Activated CD4-positive, alpha-beta T cell treated with anti-CD3 and anti-CD28 coated beads for 24 hours (primary cell): ENCODE measurements around the gene ZNF892.

Source experiments
- DNase-seq, 2 donors: peaks; one replicate each; pipeline ENCODE4 v3.0.0-alpha.2; 2020; ENCODE audit warnings: low read depth in 2 of 2

The ZNF892 gene

DNA sequence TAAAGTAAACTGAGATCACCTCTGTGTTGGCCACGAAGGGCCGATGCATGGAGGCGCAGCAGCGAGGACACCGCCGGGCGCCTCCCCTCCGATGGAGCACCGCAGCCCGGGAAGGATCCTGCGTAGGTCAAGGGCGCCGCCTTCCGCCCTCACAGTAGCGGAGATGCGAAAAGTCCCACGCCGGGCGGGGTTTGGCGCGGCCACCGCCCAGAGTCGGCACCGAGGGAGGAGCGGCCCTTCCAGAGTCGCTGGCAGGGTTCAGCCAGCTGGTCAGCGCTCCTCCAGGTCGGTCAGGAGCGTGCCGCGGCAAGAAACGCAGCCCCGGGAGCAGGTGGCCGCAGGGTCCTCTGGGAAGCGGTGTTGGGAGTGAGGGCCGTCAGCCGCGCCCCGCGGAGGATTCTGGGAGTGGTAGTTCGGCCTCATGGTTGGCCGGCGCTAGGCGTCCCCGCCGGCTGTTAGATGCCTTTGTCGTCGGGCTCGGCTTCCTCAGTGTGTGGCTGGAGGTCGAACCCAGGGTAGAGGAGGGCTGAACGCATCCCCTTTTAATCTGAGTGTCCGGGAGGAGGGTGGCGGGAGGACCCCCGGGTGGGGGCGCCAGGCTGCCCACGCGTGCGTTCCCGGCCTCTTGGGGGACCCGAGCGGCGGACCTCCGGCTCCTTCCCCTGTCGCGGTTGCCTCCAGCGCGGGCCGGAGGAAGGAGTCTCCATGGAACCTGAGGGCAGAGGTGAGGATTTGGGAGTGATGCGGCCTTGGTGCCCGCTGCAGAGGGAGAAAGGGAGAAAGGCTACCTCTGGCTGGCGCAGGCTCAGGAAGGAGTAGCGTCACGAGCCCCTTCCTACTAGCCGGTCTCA lies at the start of gene ZNF892:
TSS of gene ZNF892 (plus strand) at position 411 of the 851 bp plus-strand sequence. CDS start at position 706, 295 bp downstream.
- DNase-seq: peak; percentile 64 to 77

DNA sequence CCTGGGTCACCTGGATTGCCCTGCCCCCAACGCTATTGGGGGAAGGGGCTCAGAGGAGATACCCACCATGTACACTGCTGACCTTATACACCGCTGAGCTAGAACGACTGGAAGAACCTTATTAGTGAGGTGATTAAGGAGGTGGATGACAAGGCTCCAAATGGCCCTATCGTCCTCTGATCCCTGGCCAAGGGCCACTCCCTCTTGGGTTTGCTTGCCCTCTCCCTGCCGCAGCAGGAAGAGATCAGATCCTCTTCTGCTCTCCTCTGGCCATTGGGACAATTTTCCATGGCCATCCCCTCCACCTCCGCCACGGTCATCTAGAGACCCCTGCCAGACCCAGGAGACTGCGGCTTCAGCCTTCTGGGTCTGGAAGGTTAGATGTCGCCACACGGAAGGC lies 48.9 kb upstream of the ZNF892 start:
- DNase-seq: no peak

DNA sequence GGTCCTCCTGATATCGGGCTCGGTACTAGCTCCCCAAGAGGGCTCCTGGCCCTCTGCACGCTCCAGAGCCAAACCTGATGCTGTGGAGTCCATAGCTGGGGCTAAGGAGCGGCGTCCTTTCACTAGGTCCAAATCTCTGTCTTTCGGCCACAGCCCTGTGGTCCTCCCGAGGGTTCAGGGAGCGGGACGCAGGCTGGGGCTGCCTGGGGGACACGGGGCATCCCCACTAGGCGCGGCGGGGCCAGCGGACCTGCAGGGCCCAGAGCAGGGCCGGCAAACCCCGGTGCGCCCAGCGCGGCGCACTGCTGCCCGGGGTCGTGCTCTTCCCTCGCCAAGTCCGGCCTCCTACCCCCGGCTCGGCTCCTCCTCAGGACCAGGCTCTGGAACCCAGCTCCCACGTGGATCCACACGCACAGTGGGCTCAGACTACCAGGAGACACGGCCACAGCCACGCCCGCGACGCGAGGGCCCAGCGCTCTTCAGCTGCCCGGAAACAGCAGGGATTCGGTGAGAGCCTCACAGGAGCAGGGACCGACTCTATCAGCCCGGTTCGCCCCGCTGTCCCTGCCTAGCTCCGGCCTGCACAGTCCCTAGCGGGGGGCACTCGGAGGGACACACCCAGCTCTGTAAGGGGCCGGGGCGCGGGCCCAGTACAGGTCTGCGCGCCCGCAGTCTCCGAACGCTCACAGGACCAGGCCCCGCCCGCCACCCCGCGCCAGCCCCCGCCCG lies 48.3 kb upstream of the ZNF892 start:
- peak in 1 of 2 donors; percentile 6 for DNase-seq

DNA sequence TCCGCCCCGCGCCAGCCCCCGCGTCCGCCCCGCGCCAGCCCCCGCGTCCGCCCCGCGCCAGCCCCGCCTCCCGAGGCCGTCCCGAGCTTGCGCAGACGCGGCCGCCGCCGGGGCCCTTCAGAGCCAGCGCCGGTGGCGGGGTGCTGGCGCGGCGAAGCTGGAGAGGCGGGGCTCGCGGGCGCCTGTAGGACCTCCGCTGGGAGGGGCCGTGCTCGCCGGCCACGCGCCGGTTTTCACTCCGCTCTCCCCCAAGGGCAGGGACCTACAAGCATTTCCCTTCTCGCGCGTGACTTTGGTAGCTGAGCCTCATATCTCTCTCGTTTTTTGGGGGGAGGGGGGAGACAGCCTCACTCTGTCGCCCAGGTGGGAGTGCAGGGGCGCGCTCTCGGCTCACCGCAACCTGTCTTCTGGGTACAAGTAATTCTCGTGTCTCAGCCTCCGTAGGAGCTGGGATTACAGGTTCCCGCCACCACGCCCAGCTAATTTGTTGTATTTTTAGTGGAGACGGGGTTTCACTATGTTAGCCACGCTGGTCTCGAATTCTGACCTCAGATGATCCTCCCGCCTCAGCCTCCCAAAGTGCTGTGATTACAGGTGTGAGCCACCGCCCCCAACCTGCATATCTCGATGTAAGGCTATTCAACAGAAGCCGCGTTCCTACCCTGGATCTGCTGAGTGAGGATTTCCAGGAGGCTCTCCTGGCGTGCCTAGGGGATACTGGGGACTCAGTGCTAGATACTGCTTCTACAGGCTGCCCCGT lies 47.5 kb upstream of the ZNF892 start, which contains the start of gene ZNF514:
TSS of gene ZNF514 (minus strand) at position 159 of the 760 bp plus-strand sequence. CDS start 6,595 bp downstream, outside the sequence.
- peak; percentile 58 to 61 for DNase-seq

DNA sequence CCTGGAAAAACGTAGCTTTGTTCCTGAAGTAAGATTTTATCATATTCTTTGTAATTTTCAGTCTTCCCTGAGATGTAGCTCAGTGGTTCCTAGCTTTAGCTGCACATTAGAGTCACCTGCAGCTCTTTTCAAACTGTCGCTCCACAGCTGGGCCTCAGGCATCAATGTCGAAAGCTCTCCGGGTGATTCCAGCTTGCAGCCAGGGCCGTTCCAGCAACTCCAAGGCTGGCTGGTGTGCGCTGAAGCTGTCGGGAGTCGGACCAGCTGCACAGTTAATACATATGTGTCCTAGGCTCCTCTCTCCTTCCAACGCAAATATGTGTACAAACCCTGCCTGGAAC lies 42.3 kb upstream of the ZNF892 start:
- DNase-seq: no peak

DNA sequence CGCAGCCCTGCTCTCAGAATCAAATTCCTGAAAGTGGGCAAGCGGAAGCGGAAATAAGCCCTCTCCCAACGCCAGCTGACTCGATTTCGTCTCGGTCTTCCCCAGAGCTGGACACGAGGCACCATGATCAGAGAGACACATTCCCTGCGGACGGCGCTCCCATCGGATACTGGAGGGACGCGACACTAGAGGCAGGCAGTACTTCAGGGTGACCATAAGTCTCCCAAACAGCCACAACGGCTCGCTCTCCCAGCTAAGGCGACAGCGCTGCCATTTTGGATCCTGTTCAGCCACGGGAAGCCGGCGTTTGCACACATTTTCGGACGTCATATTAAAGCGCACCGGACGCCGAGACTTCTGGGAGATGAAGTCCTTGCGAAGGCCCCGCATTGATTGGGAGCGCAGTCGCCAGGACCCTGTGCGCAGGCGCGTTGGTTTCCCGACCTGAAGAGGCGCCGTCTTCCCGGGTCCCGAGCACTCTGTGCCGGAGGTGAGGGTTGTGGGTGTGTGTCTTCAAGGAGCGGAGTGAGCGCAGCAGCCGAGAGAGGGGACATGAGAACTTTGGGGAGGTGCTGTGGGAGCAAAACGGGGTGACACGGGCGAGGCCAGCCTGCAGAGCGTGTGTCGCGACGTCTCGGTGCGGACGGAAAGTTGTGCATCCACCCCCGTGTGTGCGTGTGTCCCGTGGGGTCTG lies 41.8 kb upstream of the ZNF892 start, which contains the start of gene ZNF2:
TSS of gene ZNF2 (plus strand) at position 439 of the 694 bp plus-strand sequence. CDS start 10,418 bp downstream, outside the sequence.
- DNase-seq: peak; percentile 94

DNA sequence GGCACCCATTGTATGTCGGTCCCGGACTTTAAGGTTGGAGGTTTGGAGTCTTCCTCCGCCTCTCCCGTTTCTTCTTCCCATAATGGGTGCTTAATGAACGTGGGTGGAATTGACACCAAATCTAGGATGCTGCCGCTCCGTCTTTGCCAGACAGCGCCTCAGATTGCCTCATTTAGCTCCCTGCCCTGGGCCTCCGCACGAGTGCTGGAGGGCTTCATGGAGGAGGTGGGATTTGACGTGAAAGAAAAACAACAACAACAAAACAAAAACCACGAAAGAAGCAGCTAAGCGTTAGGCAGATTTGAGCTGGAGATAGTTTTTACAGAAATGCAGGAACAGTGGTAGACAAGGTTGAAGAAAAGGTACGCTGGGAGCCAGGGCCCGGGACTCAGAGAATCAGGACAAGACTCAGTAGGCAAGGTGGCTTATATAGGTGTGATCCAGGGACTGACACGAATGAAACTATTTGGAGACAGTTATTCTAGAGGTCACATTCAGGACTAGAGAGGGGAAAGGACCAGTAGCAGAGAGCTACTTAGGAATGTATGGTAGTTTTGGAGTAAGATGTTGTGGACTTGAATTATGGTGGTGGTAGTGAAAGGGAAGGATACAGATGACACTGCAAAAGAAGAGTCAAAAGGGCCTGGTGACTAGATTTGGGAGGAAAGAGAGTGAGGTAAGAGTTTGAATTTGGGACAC lies 41.1 kb upstream of the ZNF892 start:
- no peak for DNase-seq

DNA sequence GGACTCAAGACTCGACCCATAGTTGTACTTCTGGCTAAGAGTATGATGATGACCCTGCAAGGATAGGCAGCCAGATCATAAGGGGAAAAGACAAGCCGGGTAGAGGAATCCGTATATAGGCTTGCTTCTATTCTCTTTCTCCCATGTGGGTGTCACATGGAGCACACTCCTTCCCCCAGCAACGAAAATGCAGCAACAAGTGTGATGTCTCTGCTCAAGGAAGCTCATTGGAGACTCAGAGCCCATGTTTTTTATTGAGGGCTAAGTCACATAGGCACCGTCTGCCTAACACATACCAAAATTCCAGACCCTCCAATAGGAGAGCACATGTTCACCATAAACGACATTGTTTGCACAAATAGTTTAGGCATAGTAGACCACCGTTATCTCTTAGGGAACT lies 35.4 kb upstream of the ZNF892 start:
- no peak for DNase-seq

DNA sequence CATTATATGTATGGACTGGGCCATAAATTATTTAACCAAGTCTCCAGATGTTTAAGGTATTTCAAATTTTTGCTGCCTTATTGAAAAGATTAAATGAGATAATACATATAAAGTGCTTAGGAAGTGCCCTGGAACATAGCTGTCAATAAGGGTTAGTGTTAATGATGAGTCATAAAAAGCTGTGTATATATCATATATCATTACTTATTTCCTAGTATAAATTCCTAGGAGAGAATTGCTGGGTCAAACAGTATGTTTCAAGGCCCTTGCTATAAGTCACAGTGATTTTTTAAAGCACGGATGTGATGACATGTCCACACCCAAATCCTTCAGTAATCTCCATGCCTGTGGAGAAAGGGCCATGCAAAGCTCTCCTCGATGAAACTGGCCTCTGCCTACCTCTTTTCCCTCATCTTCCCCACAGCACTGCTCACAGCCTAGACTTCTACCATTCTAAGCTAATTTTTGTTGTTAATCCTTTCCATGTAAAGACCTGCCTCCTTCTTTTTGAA lies 33.2 kb upstream of the ZNF892 start:
- no peak for DNase-seq

DNA sequence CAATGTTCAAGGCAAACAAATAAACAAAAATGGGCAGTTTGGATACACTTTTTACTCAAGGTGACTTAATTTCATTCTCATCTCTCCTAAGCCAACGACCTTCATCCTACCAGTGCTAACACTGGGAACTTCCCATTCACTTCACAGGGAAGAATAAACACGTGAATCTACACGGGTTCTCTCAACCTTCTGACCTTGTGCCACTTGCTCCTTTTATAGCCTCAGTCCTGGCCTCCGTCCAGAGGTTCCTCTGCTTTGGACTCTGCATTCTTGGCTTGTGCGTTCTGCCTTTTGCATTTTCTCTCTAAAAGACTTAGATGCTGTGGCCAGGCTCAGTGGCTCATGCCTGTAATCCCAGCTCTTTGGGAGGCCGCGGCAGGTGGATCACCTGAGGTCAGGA lies 27.9 kb upstream of the ZNF892 start:
- DNase-seq: no peak

DNA sequence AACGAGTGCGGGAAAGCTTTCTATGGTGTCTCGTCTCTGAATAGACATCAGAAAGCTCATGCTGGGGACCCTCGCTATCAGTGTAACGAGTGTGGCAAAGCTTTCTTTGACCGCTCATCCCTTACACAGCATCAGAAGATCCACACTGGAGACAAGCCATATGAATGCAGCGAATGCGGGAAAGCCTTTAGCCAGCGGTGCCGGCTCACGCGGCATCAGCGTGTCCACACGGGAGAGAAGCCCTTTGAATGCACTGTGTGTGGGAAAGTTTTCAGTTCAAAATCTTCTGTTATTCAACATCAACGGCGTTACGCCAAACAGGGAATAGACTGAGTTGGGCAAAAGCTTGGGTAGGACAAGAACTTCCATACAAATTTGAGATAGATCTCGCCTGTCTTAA lies 25.5 kb upstream of the ZNF892 start:
- DNase-seq: no peak

DNA sequence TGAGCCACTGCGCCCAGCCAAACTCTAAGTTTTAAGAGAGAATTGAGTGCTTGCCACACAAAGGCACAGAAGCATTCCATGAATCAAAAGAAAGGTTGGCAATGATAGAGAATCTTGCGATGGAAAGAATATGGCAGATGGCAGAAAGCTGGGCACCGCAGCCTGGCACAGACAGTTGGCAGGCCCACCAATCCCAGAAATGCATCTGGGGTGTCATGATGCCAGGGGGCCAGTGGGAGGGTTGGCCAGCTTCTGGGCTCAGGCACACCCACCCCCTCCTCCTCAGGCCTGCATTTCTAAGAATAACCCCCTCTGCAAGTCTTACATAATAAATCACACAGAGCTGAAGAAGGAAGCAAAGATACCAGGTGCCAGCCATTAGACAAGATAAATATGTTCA lies 22.1 kb upstream of the ZNF892 start:
- DNase-seq: no peak

DNA sequence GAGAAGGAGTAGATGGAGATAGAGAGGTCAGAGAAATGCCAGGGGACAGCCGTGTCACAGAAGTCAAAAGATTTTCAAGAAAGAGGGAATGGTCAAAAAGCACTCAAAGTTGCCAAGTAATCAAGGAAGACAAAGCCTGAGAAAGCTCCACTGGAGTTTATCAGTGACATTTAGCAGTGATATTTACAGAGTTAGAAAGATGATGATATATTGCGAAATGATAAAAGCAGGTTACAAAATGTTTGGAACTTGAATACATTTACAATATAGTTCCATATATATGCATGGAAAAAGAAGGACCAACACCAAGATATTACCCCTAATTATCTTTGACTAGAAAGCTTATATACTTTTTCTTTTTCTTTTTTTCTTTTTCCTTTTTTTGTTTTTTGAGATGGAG lies 21.3 kb upstream of the ZNF892 start:
- no peak for DNase-seq

DNA sequence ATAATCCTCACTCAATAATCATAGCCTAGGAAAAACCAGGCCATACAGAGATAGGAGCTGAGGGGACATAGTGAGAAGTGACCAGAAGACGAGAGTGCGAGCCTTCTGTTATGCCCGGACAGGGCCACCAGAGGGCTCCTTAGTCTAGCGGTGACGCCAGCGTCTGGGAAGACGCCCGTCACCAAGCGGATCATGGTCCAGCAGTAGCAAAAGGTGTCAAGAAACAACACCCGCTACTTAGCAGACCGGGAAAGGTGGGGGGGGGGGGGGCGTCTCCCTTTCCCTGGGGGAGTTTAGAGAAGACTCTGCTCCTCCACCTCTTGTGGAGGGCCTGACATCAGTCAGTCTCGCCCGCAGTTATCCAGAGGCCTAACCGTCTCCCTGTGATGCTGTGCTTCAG lies 14.4 kb upstream of the ZNF892 start:
- peak; percentile 21 to 37 for DNase-seq

DNA sequence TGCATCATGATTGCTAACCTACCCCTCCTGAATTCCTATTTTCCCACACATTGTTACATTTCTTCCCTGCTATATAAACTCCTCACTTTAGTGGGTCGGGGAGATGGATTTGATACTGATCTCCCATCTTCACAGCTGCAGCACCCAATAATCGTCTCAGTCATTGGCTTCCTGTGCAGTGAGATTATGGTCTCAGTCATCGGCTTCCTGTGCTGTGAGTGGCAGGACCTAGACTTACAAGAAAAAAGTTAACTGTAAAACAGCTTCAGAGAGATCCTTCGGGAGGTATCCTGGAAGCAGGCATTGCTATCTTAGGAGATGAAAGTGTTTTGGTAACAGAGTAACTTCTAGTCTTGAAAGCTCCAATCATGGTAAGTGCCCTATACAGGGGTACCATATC lies 3.4 kb upstream of the ZNF892 start:
- DNase-seq: no peak

DNA sequence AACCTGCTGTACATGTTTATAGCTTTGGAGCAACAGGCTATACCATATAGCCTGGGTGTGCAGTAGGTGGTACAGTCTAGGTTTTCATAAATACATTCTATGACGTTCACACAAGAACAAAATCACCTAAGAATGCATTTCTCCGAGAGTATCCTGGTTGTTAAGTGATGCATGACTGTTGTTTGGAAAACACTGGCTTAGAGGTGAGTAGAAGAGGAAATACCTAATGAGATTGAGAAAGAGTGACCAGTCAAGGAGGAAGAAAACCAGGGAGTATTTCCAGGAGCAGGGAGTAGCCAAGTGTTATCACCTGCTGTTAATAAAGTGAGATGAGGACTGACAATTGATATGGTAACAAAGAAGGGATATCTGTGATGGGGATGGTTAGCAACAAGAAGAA lies 2.9 kb upstream of the ZNF892 start:
- no peak for DNase-seq

DNA sequence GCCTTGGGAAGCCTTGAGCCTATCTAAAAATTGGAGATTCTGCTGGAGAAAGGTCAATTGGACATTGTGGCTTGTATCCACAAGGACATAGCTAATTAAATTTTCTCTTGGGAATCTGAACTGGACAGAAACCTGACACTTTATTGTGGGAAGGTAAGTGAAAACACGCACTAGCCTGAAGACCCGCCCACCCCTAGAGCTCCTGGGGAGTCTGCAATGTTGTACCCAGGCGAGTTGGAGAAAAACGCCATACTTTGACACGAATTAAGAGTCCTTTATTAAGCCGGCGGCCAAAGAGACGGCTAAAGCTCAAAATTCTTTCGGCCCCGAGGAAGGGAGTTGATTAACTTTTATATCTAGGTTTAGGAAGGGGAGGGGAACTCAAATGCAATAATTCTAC lies 1.2 kb upstream of the ZNF892 start:
- no peak for DNase-seq

DNA sequence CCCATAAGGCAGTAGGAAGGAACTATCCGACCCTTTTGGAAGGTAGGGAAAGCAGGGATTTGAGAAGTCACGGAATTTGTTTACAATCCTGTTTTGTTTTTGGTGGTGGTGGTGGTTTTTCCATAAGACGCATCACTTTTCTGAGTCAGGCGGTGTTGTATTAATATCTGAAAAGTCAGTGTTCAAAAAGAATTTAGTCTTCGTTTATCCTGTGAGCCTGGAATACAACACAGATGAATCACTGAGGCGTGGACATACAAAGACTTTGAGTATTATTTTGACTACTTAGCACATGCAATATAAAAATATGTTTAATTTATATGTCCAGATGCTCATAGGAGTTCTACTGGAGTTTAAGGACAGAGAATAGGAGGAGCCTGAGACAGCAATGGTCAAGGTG lies 785 bp downstream of the ZNF892 start:
- no peak for DNase-seq

DNA sequence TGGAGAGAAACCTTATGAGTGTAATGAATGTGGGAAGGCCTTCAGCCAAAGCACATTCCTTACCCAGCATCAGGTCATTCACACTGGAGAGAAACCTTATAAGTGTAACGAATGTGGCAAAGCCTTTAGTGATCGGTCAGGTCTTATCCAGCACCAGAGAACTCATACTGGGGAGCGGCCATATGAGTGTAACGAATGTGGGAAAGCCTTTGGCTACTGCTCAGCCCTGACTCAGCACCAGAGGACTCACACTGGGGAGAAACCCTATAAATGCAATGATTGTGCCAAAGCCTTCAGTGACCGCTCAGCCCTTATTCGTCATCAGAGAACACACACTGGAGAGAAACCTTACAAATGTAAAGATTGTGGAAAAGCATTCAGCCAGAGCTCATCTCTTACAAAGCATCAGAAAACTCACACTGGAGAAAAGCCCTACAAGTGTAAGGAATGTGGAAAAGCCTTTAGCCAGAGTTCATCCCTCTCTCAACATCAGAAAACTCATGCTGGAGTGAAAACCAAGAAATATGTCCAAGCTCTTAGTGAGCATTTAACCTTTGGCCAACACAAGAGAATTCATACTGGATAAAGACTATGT lies 7.8 kb downstream of the ZNF892 start:
- DNase-seq: no peak

DNA sequence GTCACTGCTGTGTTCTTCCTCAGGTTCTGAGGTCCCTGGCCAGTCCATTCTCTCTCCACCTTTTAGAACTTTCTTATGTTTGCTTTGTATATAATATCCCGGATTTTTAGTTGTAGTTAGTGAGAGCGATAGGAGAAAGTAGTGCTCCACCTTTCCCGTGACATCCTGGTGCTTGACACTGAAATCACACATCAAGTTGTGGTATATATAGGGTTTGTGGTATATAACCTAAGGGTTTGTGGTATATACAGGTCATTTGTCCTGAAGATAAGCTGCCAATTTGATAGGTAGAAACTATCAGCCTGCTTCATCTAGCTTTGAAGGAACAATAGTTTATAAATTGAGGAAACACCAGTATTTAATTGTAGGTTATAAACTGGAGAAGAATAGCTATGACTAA lies 13.1 kb downstream of the ZNF892 start:
- no peak for DNase-seq
